ENCODE measurements around the gene NUMB.
A peak's percentile ranks its signal among the peaks of the same experiment; 100 is the strongest.

NUMB gene

DNA sequence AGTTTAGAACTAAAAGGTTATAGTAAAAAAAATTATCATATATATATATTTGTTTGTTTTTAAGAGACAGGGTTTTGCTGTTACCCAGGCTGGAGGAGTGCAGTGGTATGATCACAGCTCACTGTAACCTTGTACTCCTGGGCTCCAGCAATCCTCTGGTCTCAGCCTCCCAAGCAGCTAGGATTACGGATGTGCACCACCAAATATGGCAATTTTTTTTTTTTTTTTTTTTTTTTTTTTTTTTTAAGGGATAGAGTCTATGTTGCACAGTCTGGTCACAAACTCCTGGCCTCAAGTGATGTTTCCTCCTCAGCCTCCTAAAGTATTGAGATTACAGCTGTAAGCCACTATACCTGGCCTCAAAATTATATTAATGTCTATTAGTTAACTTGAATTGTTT, 172.4 kb downstream of the NUMB start:
- no peak for DNase-seq

DNA sequence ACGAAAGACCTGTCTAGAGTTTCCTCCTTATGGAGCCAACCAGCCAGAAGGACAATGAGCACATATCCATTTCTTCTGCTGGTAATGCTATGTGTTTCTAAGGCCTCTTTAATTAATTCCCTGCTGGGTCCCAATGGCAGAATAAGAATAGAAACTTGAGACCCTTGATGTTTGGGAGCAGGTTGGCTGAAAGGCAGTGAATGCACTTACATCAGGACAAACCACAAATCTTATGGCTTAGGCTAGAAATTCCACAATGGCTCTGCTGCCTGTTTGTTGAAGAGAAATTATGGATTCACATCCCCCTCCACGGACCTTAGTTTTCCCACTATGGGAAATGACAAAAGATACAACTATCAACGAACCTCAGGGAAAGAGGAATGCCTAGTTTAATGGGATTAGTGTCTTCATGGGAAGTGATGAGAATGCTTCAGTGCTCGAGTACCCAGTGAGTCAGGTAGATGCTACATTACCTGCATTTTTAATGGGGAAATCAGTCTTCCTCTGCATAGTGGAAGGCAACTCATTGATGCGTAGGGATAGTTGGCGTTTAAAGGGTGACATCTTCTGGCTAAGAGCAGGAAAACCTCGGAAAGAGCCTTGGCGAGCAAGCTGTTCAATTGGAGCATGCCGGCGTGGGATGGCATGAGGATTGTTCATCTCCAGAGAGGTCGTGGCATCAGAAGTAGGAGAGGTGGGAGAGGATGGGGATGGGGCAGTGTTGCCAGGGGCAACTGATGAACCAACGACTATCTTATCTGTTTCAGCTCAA, 174.6 kb downstream of the NUMB start:
- DNase-seq, result peak; percentile 90

DNA sequence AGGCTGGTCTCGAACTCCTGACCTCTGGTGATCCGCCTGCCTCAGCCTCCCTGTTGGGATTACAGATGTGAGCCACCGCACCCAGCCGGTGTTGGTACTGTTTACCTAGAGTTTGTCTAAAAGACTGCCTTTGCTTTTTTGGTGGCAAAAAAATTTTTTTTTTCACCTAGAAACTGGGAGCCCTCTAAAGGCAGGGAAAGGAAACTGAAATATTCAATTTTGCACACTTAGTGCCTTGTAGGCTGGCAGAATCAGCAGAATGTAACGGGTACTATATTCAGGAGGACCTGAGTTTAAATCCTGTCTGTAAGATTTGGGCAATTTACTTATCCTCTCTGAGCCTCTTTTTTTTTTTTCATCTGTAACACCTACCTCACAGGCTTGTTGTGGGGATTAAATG, 177.4 kb downstream of the NUMB start:
- DNase-seq, result no peak

DNA sequence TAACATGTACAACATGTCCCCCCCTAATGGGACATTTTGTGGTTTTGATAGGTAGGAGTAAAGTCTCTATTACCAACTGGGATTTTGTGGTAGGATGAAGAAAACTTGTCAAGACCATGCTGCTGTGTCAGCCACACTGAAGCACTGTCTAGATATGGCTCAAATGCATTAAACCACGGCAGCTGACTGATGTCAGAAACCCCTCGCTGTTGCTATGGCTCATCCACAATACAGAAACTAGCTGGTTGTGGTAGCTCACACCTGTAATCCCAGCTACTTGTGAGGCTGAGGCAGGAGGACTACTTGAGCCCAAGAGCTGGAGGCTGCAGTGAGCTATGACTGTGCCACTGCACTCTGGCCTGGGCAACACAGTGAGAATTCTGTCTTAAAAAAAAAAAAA, 181.0 kb downstream of the NUMB start:
- no peak for DNase-seq

DNA sequence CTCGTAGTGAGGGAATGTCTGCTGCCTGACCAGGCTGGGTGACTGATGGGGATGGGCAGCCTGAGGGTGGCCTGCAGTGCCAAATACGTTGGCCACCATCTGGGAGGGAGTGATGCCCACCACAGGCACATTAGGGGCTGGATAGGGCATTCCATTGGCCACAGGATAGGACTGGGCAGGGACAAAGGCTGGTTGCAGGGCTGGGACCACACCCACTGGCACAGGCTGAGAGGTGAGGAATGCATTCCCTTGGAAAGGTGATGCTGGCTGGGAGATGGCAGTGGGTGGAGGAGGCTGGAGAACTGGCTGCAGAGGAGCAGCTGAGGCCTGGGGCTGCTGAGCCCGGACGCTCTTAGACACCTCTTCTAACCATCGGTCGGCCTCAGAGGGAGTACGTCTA, 181.5 kb downstream of the NUMB start:
- DNase-seq, result no peak

DNA sequence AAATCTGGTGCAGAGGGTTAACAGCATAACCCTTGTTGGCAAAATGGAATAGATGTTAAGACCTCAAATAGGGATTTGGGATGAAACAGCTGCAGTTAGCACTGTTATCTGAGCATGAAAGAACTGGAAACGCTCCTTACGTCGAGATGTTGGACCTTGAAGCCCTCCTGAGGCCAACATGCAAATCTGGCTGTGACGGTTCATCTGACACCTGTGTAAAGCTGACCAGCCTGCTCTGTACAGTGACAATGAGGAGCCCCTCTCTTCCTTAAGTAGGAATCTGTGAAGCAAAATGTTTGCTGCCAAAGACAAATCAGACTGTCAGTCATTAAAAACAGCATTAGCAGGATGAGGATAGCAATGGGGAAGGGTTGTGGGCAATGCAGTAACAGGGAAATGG, 184.5 kb downstream of the NUMB start:
- no peak for DNase-seq

DNA sequence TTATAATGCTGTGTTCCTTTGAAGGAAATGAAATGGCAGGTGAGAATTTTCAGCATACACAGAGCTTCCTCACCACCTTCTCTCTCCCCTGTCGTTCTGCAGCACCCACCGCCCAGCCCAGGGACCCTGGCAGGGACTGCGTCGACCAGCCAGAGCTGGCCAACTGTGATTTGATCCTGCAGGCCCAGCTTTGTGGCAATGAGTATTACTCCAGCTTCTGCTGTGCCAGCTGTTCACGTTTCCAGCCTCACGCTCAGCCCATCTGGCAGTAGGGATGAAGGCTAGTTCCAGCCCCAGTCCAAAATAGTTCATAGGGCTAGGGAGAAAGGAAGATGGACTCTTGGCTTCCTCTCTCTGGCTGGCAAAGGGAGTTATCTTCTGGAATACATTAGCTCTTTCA, 186.0 kb downstream of the NUMB start:
- peak; percentile 93 for DNase-seq

DNA sequence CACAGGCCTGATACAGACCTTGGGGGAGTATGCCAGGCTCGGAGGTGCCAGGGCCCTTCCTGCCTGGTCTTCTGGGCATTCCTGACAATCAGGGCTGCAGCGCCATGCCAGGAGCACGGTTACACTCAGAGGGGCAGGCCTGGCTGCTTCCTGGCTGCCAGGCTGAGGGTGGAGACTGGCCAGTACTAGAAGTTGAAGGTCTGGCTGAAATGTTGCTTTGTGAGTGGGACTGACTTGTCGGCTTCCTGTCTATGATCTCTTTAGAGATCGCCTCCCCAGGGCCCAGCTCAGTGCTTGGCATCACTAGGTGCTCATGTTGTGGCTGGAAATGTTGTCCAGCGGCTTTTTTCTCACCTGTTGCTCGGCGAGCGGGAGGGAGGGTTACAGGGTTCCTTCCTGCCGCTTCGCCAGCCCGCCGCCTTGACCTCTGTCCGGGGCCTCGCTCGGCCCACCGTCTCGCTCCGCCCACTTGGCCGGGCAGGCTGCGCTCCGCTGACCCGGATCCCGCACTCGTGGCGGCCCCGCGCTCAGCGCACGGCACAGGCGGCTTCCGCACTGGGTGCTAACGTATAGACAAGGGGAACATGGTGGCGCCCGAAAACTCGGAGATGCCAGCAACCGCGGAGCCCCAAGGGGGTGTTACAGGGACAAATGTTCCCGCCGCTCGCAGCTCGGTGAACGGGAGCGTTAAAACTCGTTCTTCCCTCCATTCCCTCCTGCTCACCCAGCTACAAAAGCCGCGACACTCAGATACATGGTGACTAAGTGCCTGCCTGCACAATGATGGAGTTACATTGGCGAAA, 188.4 kb downstream of the NUMB start:
- DNase-seq, result no peak

DNA sequence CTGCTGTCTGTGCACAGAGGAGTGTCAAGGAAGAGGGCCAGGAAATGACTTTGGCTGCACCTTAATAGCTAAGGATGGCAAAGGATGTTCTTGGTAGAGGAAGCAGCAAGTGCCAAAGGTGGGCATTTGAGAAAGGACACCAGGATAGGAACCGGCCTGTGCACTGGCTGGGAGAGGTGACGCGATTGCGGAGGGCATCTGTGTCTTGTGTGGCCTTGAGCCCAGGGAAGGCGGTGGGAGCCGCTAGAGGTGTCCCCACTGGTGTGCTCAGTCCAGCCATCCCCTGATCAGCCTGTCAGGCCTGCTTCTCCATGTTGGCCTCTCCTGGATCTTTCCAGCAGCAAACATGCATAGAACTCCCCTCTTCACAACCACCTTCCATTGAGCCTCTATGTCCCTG, 190.9 kb downstream of the NUMB start:
- DNase-seq, result no peak

DNA sequence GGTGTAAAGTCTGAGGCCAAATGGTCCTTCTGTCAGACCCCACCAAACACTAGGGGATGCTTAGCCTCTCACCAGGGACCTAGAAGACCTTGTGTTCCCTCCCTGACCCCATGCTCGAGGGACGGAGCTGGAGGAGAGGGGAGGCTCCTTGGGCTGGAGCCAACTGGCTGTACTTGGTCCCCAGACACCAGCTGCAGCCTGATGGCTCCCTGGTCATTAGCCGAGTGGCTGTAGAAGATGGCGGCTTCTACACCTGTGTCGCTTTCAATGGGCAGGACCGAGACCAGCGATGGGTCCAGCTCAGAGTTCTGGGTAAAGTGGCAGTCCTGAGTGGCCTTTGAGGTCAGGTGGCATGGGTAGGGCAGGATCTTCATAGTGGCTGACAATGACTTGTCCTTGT, 192.0 kb downstream of the NUMB start:
- DNase-seq, result no peak

DNA sequence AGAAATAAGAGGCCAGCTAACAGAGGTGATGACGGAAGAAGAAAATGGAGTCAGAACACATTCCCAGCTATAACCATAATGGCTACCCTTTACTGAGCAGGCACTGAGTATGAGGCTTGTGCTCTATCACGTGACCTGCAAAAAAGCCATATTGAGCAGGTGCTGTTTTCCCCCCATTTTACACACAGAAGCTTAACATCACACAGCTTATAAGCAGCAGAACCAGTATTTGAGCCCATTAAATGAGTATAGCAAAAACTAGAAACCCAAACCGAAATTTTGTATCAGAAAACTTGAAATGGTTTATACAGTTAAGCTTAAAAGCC, 192.7 kb downstream of the NUMB start:
- DNase-seq, result no peak

DNA sequence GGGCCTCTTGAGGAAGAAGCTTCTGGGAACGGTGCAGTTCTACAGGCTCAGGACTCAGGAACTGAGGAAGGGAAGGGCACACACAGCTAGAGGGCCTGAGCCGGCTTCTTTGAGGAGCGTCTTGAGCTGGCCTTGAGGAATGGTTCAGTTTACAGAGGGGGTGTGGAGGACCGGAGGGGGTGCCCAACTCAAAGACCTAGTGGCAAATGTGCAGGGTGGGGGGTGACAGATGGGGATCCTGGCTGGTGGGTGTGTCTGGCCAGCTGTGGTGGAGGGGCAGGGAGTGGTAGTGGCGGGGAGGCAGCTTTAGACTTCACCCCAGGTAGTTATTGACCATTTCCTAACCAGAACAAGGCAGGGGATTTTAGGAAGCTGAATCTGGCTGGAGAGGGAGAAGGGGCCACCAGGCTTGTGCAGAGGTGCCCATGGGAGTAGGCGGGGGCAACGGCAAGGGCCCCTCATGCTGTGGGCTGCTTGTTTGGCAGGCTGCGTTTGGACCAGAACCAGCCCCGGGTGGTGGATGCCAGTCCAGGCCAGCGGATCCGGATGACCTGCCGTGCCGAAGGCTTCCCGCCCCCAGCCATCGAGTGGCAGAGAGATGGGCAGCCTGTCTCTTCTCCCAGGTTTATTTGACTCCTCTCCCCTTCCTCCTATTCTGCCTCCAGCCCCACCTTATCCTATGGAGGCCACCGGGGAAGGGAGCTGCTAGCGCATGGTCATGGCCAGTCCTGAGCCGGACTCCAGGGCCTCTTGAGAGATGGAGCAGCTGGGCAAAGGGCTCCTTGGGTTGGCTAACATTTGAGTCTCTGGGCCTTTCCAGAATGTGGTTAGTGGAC, 193.2 kb downstream of the NUMB start:
- no peak for DNase-seq

DNA sequence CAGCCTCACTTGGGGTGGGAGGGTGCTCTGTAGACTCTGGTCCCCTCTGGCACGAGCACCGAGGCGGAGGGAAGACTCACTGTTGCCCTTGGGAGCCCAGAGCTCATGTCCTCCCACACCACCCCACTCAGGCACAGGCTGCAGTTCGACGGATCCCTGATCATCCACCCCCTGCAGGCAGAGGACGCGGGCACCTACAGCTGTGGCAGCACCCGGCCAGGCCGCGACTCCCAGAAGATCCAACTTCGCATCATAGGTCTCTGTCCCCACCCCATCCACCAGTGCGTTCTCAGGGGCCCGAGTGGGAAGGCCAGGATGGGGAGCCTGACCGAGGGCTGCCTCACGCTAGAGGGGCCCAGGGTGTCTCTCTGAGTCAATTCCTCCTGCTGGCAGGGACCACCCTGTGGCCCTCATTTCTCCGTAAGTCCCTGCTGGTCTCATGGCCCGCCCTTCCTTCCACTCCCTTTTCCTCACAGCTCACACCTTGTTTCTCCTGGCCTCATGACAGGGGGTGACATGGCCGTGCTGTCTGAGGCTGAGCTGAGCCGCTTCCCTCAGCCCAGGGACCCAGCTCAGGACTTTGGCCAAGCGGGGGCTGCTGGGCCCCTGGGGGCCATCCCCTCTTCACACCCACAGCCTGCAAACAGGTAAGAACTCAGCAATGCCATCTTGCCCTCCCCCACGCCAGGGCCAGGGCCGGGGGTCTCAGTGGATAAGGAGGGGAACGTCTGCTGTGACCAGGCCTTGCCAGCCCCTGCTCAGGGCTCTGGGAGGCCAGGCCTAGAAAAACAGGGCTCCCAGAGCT, 194.1 kb downstream of the NUMB start:
- DNase-seq, result no peak

DNA sequence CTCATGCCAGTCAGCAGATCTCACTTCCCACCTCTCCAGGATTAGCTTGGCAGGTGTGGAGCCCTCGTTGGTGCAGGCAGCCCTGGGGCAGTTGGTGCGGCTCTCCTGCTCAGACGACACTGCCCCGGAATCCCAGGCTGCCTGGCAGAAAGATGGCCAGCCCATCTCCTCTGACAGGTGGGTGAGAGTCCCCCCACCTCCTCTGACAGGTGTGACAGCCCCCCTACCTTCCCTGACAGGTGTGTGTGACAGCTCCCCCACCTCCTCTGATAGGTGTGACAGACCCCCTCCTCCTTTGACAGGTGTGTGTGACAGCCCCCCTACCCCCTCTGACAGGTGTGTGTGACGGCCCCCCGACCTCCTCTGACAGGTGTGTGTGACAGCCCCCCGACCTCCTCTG, 194.7 kb downstream of the NUMB start:
- no peak for DNase-seq

DNA sequence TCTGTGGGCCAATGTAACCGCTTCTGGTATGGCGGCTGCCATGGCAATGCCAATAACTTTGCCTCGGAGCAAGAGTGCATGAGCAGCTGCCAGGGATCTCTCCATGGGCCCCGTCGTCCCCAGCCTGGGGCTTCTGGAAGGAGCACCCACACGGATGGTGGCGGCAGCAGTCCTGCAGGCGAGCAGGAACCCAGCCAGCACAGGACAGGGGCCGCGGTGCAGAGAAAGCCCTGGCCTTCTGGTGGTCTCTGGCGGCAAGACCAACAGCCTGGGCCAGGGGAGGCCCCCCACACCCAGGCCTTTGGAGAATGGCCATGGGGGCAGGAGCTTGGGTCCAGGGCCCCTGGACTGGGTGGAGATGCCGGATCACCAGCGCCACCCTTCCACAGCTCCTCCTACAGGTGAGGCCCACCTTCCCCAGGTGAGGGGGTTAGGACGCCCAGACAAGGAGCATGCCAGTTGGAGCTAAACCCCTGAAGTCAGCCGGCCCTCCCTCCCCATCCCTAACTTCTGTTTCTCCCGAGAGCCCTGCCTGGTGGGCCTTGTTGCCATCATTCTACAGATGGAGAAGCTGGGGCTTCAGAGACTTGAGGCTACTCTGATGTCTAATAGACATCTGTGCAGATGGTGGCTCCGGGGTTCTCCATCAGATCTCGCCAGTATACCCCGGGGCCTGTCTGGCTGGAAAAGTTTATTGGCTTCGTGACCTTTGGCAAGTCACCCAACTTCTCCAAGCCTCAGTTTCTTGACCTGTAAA, 195.7 kb downstream of the NUMB start:
- DNase-seq, result no peak

DNA sequence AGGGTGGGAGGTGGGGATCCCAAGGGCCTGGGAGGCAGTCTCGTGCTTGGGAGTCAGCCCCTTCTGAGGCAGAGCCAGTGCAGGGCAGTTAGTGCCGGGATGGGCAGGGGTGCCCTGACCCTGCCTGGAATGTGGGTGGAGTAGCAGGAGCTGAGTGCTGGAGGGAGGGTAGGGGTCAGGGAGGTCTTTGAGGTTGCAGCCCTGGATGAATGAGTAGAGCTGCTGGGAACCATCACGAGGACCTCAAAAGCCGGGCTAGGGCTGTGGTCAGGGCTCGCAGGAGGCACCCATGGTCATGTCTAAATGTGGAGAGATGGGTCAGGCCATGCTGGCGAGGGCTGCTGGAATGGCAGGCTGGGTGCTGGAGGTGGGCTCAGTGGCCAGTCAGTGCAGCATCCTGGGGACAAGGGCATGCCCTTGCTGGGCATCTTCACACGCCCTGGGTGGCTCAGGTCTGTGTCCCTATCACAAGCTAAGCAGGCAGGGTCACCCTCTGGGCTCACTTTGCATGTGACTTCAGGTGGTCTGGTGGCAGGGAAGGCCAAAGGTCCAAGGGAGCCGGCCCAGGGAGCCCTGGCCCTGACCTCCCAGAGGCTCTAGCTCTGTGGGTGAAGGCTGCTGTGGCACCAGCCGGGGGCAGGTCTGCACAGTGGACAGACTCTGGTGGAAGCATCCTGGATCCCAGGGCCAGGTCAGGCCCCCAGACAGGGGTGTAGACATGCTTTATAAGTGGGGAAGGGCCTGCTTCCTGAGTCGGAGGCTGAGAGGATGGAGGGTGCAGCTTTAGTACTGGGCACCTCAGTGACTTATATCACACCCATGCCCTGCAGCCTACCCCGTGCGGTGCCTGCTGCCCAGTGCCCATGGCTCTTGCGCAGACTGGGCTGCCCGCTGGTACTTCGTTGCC, 196.6 kb downstream of the NUMB start:
- DNase-seq, result no peak

DNA sequence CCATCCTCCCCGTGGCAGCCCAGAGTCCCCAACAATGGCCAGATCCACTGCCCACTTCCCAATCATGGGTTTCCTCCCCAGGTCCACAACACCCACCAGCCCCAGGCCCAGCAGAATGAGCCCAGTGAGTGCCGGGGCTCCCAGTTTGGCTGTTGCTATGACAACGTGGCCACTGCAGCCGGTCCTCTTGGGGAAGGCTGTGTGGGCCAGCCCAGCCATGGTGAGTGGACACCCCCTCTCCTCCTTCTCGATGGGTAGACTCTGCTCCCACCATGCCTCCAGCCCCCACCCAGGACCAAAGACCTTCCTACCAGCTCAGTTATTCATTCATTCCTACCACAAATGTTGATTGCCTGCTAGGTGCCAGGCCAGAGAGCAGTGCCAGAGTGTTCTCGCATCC, 197.3 kb downstream of the NUMB start:
- no peak for DNase-seq

DNA sequence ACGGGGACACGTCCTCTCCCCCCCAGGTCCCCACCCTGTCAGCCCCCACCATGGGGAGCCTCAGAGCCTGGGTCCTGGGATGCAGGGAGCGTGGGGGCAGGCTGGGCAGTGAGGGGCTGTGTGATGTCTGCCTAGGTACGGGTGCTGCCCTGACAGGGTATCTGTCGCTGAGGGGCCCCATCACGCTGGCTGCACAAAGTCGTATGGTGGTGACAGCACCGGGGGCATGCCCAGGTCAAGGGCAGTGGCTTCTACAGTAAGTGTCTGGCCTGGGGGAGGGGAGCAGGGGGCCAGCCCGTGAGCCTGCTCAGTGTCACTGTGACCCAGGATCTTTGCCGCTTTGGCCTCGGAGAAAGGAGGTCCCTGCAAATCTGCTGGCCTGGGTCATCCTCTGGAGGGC, 197.8 kb downstream of the NUMB start:
- no peak for DNase-seq

DNA sequence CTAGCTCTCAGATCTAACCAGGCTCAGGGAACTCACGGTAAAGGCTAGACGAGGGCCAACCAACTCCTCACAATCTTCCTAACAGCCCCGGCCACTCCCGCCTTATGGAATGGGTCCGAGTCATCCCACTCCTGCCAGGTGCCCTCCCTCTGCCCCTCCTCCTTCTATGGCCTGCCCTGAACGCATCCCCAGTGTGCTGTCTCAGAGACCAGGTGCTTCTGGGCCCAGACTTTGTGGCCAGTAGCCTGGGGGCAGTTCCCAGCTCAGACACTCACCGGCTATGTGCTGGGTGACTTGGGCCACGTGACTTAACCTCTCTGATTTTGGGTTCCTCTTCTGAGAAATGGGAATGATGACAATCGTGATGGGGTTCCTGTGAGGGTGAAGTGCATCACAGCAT, 198.5 kb downstream of the NUMB start:
- no peak for DNase-seq

DNA sequence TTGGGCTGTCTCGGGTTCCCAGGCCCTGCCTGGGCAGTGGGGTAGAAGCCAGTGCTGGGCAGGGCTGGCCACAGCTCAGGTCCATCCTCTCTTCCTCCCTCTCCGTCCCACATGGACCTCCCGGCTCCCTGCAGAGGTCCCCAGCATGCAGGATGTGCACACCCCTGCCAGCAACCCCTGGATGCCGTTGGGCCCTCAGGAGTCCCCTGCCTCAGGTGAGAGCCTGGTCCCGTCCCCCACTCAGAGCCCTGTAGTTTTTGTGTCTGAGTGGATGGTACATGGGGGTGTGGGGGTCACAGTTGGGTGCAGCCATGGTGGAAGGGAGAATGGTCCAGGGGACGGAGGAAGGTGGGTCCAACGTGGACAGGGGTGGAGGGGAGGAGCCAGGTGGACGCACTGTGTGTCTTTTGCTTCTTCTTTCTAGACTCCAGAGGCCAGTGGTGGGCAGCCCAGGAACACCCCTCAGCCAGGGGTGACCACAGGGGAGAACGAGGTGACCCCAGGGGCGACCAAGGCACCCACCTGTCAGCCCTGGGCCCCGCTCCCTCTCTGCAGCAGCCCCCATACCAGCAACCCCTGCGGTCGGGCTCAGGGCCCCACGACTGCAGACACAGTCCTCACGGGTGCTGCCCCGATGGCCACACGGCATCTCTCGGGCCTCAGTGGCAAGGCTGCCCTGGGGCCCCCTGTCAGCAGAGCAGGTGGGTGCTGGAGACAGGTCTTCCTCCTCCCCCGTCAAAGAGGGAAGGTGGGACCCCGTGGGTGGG, 199.3 kb downstream of the NUMB start:
- DNase-seq, result no peak
